ENCODE results near the gene FCN1. TPM values are rescaled to one million over a fixed set of nuclear protein-coding genes. Genes with fewer than 3 reads are reported as not detected.

FCN1 gene
- total RNA-seq, 4 donors from 2014 or later, result 1.3 to 27.0 (median 10.9) TPM

- no peak for DNase-seq (ENCODE audit: low spot score)
- no peak for ATAC-seq (ENCODE audit: low FRiP score)
- TF ChIP-seq CTCF (IDR thresholded peaks at IDR 0.05), result no peak
Observed at GRCh38 chr9:134877541-134877940, 40.2 kb downstream of the FCN1 start.

- TF ChIP-seq CTCF (IDR thresholded peaks at IDR 0.05), result no peak
- no peak for DNase-seq (ENCODE audit: low spot score)
- no peak for ATAC-seq (ENCODE audit: low FRiP score)
Observed at GRCh38 chr9:134875371-134875770, 42.3 kb downstream of the FCN1 start.

- ATAC-seq (ENCODE audit: low FRiP score) (no peak), DNase-seq (ENCODE audit: low spot score) (no peak)
- no peak for TF ChIP-seq CTCF (IDR thresholded peaks at IDR 0.05)
Observed at GRCh38 chr9:134872482-134873231, 45.1 kb downstream of the FCN1 start.

- DNase-seq (ENCODE audit: low spot score) (no peak), ATAC-seq (ENCODE audit: low FRiP score) (no peak)
- TF ChIP-seq CTCF (IDR thresholded peaks at IDR 0.05), result no peak
Observed at GRCh38 chr9:134871697-134872340, 45.9 kb downstream of the FCN1 start.

- ATAC-seq (ENCODE audit: low FRiP score), result no peak
- no peak for TF ChIP-seq CTCF (IDR thresholded peaks at IDR 0.05)
- DNase-seq (ENCODE audit: low spot score), result no peak
Observed at GRCh38 chr9:134870746-134871662, 46.7 kb downstream of the FCN1 start.

- no peak for DNase-seq (ENCODE audit: low spot score)
- no peak for ATAC-seq (ENCODE audit: low FRiP score)
Observed at GRCh38 chr9:134870301-134870694, 47.4 kb downstream of the FCN1 start.

More at GRCh38 chr9:134870301-134870694, 47.4 kb downstream of the FCN1 start:
- TF ChIP-seq CTCF (IDR thresholded peaks at IDR 0.05), result no peak

Data from omental fat pad (tissue), 4 donors.